ENCODE results near the gene HMGN2.
"Not testable (repeated sequence)": the region's sequence is repeated elsewhere in the genome, so short reads cannot be mapped to it uniquely, and the experiment has no call there.

The HMGN2 gene

DNA sequence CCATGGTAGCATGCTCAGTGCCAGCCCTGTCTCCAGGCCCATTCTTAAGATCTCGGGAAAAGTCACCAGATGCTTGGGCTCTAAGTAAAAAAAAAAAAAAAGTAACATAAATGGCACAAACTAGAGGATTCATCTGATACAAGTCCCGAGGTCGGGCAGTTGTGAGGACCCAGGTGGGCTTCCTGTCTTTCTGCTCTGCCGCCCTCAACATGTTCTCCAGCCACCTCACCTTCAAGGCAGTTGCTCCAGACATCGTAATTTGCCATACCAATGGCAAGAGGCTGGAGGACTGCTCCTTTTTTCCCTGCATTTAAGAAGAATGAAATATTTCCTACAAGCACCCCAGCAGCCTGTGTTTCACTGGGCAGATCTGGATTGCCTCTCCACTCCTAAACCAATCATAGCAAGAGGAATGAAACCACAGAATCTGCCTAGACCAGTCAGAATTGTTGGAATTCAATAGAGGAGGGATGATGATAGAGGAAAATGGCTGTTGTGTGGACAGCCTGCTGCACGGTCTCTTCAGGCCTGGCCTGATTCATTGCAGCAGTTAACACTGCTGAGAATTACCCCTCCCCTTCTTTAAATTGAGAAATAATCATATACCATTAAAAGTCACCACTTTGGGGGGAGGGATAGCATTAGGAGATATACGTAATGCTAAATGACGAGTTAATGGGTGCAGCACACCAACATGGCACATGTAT lies 5.4 kb downstream of the HMGN2 start:
- no peak for DNase-seq

DNA sequence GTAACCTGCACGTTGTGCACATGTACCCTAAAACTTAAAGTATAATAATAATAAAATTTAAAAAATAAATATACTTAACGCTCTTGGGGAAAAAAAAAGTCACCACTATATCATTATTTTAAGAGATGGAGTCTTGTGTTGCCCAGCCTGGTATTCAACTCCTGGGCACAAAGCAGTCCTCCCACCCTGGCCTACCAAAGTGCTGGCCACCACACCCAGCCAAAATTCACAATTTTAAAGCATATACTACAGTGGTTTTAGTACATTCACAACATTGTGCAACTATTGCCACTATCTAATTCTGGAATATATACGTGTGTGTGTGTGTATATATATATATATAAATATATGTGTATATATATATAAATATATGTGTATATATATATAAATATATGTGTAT lies 5.9 kb downstream of the HMGN2 start:
- no peak for DNase-seq

DNA sequence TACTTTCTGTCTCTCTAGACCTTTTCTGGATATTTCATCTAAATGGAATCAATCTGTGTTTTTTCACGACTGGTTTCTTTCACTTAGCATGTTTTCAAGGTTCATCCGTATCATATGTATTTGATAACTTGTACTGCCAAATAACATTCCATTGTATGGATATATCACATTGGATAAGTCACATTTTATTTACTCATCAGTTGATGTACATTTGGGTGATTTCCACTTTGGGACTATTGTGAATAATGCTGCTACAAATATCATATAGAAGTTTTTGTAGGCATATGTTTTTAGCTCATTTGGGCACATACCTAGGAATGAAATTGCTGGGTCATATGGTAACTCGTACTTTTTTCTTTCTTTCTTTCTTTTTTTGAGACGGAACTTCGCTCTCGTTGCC lies 6.7 kb downstream of the HMGN2 start:
- no peak for DNase-seq

DNA sequence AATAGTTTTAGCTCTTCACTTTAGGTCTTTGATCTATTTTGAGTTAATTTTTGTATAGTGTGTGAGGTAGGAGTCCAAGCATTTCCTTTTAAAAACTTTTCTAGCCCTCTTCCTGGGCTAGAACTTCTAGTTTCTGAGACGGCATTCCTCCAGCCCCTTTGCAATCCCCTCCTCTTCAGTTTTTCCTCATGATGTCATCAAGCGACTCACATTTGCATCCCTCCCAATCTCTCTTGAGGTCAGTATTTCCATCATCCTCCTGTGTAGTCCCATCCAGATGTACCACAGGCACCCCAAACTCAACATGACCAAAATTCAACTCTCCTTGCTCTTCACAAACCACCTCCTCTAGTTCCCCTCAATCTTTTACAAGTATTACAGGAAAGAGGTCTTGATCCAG lies 10.7 kb downstream of the HMGN2 start:
- no peak for DNase-seq

DNA sequence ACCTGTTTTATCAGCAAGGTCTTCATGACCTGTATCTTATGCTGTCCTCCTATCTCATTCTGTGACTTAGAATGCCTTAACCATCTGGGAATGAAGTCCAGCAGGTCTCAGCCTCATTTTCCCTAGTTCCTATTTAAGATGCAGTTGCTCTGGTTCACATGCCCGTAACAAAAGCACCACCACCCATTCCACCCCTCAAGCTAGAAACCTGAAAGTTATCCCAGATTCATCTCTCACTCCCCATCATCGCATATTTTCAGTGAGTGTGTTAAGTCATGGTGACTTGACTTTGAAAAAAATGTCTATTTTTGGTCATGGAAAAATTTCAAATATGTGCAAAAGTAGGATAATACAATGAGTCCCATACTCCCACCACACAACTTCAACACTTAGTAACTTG lies 11.7 kb downstream of the HMGN2 start:
- no peak for DNase-seq

DNA sequence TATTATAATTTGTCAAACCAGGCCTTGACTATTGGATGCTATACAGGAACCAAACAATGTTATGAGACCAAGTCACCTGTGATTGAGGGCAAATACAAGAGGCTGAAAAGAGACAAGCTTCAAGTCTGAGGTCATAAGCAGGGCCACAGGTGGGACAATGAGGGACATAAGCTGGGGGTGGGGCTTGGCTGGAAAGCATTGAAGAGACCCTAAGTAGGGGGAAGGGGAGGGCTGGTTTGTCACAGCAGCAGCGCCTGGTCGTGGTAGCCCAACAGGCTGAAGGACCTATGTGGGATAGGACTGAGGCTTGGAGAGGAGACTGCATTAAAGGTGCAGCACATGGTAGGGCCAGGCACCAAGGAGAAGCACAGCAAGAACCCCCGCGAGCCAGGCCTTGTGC lies 17.9 kb downstream of the HMGN2 start:
- no peak for DNase-seq

DNA sequence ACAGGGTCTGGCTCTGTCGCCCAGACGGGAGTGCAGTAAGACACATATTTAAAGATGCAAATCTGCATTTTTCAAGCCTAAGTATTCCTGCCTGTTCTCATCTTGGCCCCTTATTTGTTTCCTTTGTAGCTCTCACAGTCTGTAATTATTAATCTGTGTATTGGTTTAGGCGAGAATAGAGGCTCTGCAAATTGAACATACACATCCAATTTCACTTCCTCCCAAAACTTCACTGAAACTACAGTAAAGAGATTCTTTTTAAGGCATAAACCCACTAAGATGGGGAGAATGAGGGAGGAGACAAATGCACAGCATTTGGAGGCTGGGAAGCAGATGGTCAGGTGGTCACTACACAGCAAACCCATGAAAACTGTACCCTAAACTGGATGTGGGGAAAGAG lies 21.0 kb downstream of the HMGN2 start:
- no peak for DNase-seq

DNA sequence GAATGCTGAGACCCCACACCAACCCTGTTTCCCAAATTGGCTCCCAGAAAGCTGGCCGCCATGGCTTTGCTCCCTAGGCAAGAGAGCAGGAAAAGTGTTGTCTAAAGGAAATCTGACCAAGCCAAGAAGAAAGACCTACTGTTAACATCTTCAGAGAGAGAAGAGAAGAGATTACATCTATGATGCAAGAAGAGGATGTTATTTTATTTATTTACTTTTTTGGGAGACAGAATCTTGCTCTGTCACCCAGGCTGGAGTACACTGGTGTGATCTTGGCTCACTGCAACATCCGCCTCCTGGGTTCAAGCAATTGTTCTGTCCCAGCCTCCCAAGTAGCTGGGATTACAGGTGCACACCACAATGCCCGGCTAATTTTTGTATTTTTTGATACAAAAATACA lies 21.7 kb downstream of the HMGN2 start:
- DNase-seq, result no peak

DNA sequence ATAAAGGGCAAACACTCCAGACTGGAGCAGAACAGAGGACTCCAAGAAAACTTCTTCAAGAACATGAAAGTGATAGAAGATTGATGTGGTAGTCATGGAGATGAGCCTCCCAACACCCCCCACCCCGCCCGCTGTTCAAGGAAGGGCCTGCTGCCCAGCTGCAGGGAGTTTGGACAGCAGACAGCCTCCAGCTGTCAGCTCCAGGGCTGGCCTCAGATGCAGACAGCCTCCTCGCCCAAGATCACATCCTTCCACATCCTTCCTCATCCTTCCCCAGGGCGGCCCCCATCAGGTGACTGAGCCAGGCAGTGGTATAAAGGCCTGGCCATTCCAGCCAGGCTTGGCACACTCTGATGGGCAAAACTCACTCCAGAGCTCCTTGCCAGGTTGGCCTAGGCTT lies 24.6 kb downstream of the HMGN2 start:
- no peak for DNase-seq

DNA sequence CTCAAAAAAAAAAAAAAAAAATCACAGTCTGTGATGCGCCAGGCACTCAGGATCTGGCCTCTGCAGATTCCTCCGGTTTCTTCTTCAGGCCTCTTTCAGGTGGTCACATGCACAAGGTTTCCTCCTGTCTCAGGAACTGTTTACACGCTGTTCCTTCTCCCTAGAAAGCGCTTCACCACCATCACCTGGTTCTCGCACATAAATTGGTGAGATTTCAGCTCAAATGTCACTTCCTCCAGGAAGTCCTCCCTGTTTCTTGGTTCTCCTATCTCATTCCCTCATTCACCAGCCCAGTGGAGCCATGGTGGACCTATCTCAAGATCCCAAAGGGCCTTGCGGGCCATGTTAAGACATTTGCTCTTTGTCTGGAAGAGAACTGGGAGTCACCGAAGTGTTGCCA lies 26.7 kb downstream of the HMGN2 start:
- DNase-seq, result no peak

DNA sequence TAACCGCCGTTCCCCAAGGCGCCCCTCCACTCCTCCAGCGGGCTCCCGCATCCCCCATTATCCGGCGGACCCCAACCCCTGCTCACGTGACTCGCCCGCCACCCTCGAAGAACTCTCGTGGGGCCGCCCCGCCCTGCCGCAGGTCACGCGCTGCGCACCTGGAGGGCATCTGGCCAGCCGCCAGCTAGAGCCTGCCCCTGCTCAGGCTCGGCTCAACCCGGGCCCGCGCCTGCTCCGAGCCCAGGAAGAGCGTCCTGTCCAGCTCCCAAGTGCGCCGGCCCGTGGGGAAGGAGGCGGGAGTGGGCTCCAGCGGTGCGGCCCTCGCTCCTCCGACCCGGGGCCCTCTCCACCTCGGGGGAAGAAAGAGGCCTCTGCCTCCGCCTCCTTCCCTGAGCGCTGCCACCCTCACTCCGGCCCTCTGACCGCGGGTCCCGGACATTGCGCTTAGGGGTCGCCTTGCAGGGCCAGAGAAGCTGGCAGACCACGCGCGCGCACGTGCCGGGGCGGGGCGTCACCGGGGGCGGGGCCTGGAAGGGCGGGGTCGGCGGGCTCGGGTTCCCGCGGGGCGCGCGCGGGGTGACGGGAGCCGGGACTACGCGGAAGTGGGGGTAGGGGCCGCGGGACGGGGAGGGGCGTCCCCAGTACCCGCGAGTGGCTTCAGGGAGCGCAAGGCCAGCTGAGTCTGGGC lies 28.4 kb downstream of the HMGN2 start:
- peak; percentile 88 to 91 for DNase-seq

DNA sequence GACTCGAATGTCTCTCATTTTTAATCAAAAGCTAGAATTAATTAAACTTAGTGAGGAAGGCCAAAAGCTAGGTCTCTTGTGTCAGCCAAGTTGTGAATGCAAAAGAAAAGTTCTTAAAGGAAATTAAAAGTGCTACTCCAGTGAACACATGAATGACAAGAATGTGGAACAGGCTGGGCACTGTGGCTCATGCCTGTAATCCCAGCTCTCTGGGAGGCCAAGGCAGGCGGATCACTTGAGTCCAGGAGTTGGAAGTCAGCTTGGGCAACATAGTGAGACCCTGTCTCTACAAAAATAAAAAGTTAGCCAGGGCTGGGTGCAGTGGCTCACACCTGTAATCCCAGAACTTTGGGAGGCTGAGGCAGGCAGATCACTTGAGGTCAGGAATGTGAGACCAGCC lies 38.5 kb downstream of the HMGN2 start:
- not testable (repeated sequence) for DNase-seq

DNA sequence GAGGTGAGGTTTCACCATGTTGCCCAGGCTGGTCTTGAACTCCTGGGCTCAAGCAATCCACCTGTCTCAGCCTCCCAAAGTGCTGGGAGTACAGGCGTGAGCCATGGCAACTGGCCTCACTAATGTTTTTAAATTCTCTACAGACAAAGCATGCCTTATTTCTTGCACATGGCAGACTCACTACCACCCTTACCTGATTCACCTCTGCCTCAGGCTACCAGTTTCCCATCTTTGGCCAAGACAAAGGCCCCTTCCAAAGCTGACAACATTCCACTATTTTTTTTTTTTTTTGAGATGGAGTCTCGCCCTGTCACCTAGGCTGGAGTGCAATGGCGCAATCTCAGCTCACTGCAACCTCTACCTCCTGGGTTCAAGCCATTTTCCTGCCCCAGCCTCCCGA lies 43.6 kb downstream of the HMGN2 start:
- DNase-seq, result not testable (repeated sequence)

DNA sequence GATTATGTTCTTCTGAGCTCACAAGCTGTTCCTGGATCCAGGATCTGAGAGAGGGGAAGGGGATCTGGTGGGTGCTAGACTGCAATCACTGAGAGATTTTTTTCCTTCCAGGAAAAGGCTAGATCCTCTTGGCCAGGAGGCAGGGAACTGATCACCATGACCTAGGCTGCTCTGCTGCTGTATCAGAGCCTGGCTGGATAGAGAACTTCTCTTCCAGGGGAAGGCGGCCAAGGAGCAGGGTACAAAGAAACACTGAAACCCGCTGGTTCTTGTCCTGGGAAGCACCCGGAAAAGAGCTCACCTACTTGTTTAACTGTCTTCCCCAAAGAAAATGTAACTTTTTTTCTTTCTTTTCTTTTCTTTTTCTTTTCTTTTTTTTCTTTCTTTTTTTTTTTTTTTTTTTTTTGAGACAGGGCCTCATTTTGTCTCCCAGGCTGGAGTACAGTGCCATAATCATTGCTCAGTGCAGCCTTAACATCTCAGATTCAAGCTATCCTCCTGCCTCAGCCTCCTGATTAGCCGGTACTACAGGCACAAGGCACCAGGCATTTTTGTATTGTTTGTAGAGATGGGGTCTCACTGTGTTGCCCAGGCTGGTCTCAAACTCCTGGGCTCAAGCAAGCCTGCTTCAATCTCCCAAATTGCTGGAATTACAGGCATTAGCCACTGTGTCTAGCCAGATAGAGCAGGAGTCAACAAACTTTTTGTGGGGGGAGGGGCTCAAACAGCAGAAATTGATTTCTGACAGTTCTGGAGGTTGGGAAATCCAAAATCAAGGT lies 44.9 kb downstream of the HMGN2 start:
- DNase-seq, result no peak

DNA sequence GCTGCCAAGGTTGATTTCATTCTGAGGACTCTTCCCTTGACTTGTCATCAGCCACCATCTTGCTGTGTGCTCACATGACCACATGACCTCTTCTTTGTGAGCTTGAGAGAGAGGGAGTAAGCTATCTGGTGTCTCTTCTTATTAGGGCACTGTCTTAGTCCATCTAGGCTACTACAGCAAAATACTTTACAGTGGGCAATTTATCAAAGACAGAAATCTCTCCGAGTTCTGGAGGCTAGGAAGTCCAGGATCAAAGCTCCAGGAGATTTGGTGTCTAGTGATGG lies 45.5 kb downstream of the HMGN2 start:
- DNase-seq, result no peak

DNA sequence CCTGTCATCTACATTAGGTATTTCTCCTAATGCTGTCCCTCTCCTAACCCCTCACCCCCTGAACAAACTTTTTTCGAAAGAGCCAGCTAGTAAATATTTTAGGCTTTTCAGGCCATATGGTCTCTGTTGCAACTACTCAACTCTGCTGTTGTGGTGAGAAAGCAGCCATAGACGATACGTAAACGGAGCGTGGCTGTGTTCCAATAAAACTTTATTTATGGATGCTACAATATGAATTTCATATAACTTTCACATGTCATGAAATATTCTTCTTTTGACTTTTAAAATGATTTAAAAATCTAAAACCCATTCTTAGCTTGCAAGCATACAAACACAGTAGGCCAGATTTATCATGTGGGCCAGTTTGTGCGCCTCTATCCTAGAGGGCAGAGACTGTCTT lies 46.1 kb downstream of the HMGN2 start:
- DNase-seq, result no peak

DNA sequence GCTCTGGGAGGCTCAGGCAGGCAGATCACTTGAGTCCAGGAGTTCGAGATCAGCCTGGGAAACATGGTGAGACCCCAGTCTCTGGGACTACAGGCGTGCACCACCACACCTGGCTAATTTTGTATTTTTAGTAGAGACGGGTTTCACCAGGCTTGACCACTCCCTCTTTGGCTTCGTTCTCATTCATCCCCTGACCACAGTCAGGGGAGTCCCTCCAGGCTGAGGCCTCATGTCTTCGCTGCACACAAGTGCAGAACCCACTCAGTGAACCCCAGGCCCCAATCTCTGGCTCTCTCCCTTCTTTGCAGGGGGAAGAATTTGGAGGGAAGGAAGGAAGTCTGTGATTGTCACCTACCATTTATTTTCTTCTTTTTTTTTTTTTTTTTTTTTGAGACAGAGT lies 48.1 kb downstream of the HMGN2 start:
- no peak for DNase-seq

DNA sequence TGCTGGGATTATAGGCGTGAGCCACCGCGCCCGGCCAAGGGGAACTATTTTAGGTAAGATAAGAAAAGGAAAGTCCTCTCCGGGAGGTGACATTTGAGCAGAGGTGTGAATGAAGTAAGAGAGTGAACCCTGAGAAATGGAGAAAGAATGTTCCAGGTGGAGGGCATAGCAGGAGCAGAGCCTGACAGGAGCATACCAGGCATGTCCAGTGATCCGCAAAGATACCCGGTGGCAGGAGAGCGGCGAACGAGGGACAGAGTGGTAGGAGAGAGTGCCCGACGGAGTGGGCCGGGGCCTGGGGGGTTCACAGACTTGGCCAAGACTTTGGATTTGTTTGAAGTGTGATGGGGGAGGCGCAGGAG lies 49.4 kb downstream of the HMGN2 start:
- DNase-seq, result no peak

DNA sequence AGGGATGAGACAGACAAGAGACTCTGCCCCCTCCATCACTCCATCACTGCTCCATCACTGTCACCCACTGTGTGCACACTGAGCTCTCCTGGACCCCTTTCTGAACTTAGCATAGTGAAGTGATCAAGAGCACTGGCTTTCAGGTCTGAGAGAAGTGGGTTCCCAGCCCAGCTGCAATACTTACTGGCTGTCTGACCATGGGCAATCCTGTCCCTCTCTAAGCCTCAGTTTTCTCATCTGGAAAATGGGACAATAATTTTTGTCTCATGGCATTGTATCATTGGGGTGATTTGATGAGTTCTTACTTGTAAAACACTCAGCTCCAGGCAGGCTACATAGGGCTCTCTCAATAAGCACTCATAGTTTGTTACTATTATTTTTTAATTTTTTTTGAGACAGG lies 49.8 kb downstream of the HMGN2 start:
- DNase-seq, result no peak

DNA sequence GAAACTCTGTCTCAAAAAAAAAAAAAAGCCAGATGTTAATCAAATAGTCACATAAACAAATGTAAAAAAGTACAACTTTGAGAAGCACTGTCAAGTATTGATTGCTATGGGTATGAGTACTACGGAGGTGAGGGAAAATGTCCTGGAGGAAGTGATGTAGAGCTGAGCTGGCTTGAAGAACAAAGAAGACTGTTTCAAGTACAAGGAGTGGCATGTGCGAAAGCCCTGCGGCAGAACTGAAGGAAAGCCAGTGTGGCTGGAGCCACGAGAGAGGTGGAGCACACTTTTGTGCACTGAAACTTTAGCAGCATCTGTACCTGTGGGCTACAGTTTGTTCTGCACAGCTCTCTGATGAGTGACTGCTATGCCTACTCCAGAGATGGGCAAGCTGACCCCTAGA lies 51.9 kb downstream of the HMGN2 start:
- DNase-seq, result no peak
